Measurements from ENCODE around the gene GVQW3.

DNA sequence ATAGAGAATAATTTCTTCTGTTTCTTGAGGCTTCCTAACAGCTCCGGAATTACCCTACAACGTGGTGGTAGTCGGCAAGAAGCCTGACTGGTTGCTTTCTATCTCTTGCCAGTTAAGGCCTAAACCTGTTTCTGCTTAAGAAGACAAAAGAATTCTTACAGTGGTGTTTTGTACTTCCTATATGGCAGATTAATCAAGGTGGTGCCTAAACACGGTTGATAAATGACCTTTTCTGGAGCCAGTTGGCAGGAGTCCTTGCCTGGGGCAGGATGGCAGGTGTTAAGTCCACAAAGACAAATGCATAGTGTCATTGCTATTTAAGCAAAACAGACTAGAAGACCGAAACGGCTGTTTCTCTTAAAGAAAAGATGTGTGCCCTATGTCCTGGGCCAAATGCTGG, 9.9 kb downstream of the GVQW3 start:
- TF ChIP-seq SP1 (IDR thresholded peaks at IDR 0.05) (no peak), HDGF (IDR thresholded peaks at IDR 0.05; ENCODE audit: borderline replicate concordance) (no peak), FOXK2 (IDR thresholded peaks at IDR 0.05) (no peak), ELF4 (IDR thresholded peaks at IDR 0.05) (no peak), SUZ12 (IDR thresholded peaks at IDR 0.05) (no peak), FOXA1 (IDR thresholded peaks at IDR 0.05) (no peak), ARNT (IDR thresholded peaks at IDR 0.05) (no peak), FOXM1 (IDR thresholded peaks at IDR 0.05; ENCODE audit: borderline replicate concordance) (no peak), TARDBP (IDR thresholded peaks at IDR 0.05) (no peak), BHLHE40 (IDR thresholded peaks at IDR 0.05; ENCODE audit: borderline replicate concordance) (no peak), CTBP1 (IDR thresholded peaks at IDR 0.05; ENCODE audit: borderline replicate concordance) (no peak), NFRKB (IDR thresholded peaks at IDR 0.05) (no peak), L3MBTL2 (conservative IDR thresholded peaks at IDR 0.05) (no peak), LEF1 (IDR thresholded peaks at IDR 0.05; ENCODE audit: borderline replicate concordance) (no peak)
